ENCODE results near the gene CARS1. TPM values are rescaled to one million over a fixed set of nuclear protein-coding genes. Genes with fewer than 3 reads are reported as not detected.

Gene CARS1
- polyA plus RNA-seq, 1 experiment: 175 TPM

Small RNA genes lying within 50 kb of the gene (small RNA-seq; reads per million reads assigned to genes)
- gene RNU1-91P (ENCODE audit: insufficient read length, low read depth, low replicate concordance) (not detected), gene SNORA54 (ENCODE audit: insufficient read length, low read depth, low replicate concordance) (0.84 reads per million)

Other genes with a start within 250 kb of the CARS1 start
- gene CDKN1C, start 171.6 kb downstream of the CARS1 start, polyA plus RNA-seq (2011; rRNA removed): 2.1 and 2.5 TPM in 2 replicates
- gene PHLDA2, start 128.0 kb downstream of the CARS1 start, polyA plus RNA-seq (2011; rRNA removed): 12.8 and 13.7 TPM in 2 replicates
- gene NAP1L4, start 65.1 kb downstream of the CARS1 start, polyA plus RNA-seq (2011; rRNA removed): 65.1 and 67.0 TPM in 2 replicates
- 10.4 and 20.8 TPM in 2 replicates for gene OSBPL5, start 107.9 kb upstream of the CARS1 start, polyA plus RNA-seq (2011; rRNA removed)
- gene MRGPRG, start 161.4 kb upstream of the CARS1 start, polyA plus RNA-seq (2011; rRNA removed): not detected in 2 replicates
- not detected in 2 replicates for gene MRGPRE, start 175.0 kb upstream of the CARS1 start, polyA plus RNA-seq (2011; rRNA removed)

All from BJ (cell line).